Mucosa of stomach (tissue), 1 donor: ENCODE data around the gene TRIM63.

Experiments
- H3K27me3 ChIP-seq: one replicate; pipeline ENCODE4 v1.7.0; 2013; ENCODE audit warnings: mild to moderate bottlenecking, low read length; ENCODE audit not compliant: control insufficient read depth, insufficient read depth
- H3K36me3 ChIP-seq: one replicate; pipeline ENCODE4 v1.7.0; 2013; ENCODE audit warnings: low read length; ENCODE audit not compliant: control insufficient read depth, insufficient read depth
- H3K4me1 ChIP-seq: one replicate; pipeline ENCODE4 v1.7.0; 2013; ENCODE audit warnings: mild to moderate bottlenecking, low read length; ENCODE audit not compliant: control insufficient read depth, insufficient read depth
- H3K4me3 ChIP-seq: one replicate; pipeline ENCODE4 v1.7.0; 2013; ENCODE audit warnings: low read length
- H3K9ac ChIP-seq: one replicate; pipeline ENCODE4 v1.7.0; 2013; ENCODE audit warnings: mild to moderate bottlenecking, low read length, moderate library complexity
- H3K9me3 ChIP-seq: one replicate; pipeline ENCODE4 v1.7.0; 2013; ENCODE audit warnings: mild to moderate bottlenecking, low read length, moderate library complexity; ENCODE audit not compliant: control insufficient read depth
- donor health status: Pancreatic carcinoma.

TRIM63 gene

GRCh38 chr1:26036756-26037281 is 30.6 kb downstream of the TRIM63 start:
- H3K4me3 ChIP-seq, result no peak overlapping the region
- no peaks in the 10 kb centered on the region for H3K36me3 ChIP-seq
- peaks cover 36% of the 10 kb centered on the region for H3K27me3 ChIP-seq
- H3K9me3 ChIP-seq, result no peaks in the 10 kb centered on the region
- no peak overlapping the region for H3K9ac ChIP-seq
- peaks cover 13% of the 10 kb centered on the region for H3K4me1 ChIP-seq

DNA sequence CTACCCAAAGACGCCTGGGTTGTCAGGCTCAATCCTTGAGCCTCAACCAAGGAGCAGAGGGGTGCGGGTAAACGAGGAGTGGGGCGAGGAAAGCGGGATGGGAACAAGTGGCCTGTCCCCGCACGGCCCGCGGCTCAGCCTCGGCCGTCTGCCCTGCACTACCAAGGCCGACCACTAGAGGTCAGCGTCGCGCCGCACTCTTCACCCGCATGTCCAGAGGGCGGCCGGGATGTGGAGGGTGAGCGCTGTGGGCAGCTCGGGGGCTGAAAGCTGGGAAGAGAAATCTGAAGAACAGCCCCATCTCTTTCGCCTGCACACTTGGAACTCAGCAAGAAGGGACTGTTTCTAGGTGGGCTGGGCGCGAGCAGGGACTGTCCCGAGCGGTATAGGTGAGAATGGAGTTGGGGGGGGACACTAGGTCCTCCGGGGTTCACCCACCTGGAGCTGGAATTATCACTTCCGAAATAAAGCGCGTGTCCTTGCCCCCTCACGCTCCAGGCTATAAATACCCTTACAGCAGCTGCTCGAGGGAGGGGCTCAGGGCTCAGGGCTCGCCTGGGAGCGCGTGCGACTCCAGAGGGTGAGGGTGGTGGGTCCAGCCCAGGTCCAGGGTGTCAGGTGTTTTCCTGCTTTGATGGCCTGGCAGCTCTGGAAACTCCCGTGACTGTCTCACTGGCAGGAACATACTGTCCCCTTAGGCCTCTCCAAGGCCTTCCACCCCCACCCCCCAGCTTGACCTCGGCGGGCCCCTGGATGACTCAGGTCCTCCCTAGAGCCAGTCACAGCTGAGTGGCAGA is 31.3 kb downstream of the TRIM63 start:
- no peaks in the 10 kb centered on the region for H3K9me3 ChIP-seq
- peaks cover 29% of the 10 kb centered on the region for H3K27me3 ChIP-seq
- peak overlapping the region; percentile 87 for H3K4me3 ChIP-seq
- no peaks in the 10 kb centered on the region for H3K36me3 ChIP-seq
- peak overlapping the region; percentile 71 for H3K9ac ChIP-seq
- peaks cover 13% of the 10 kb centered on the region for H3K4me1 ChIP-seq

- peak overlapping the region; percentile 71 for H3K9ac ChIP-seq
- peaks cover 27% of the 10 kb centered on the region for H3K27me3 ChIP-seq
- peak overlapping the region; percentile 87 for H3K4me3 ChIP-seq
- H3K4me1 ChIP-seq, result peaks cover 13% of the 10 kb centered on the region
- H3K9me3 ChIP-seq, result no peaks in the 10 kb centered on the region
- no peaks in the 10 kb centered on the region for H3K36me3 ChIP-seq
Observed at GRCh38 chr1:26035203-26035958, 32.0 kb downstream of the TRIM63 start.

DNA sequence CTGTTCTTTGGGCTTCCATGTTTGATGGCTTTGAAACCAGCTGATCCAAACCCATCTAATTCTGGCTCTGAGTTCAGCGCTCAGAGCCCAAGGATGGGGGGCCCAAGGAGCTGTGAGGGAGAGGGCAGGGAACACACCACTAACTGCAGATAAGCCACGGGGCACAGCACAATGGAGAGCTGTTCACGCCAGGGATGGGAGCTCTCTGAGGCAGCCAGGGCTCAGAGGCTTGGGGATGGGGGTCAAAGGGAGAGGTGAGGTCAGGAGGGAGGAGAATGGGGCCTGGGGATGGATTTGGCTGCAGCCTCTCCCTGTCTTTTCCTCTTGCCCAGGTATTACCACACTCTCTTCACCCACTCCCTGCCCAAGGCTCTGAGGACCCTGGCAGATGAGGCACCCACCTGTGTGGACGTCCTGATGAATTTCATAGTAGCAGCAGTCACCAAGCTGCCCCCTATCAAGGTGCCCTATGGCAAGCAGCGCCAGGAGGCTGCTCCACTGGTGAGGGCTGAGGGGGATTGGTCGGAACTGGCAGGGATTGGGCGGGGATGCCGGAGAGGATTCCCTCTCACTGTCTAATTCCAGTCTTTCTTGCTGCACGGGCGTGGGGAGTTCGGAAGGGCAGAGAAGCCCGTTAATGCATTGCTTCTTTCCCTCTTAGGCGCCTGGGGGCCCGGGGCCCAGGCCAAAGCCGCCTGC is 32.8 kb downstream of the TRIM63 start:
- H3K9ac ChIP-seq, result no peak overlapping the region
- H3K27me3 ChIP-seq, result peaks cover 27% of the 10 kb centered on the region
- peak overlapping the region; percentile 87 for H3K4me3 ChIP-seq
- H3K4me1 ChIP-seq, result peaks cover 13% of the 10 kb centered on the region
- H3K9me3 ChIP-seq, result no peaks in the 10 kb centered on the region
- H3K36me3 ChIP-seq, result no peaks in the 10 kb centered on the region

DNA sequence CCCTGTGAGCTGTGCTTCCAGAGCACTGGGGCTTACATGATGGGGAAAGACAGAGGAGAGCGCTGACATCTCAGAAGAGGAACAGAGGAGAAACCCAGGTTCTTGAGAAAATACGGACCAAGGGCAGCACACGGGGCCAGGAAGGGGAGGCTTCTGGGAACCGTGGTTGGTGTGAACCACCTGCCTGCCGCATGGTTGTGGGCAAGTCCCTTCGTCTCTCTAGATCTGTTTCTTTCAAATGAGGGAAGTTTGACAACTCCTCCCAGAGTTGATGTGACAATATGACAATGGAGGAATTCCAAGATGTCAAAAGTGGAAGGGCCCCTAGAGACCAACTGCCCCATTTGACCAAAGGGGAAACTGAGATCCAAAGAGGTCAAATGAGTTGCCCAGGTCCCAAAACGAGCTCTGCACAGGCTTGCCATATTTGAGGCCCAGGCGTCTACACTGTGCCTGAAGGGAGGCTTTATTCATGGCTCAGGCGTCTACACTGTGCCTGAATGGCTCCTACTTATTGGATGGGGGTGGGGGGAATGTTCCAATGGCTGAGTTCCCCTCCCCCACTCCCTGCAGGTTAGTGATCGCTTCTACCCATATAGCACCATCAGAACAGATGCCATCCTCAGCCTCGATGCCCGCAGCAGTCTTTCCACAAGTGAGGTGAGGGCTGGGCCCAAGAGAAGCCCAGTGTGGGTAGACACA is 34.6 kb downstream of the TRIM63 start:
- Histone ChIP-seq H3K4me3 (no peak overlapping the region), H3K36me3 (no peaks in the 10 kb centered on the region), H3K27me3 (peaks cover 27% of the 10 kb centered on the region), H3K4me1 (peaks cover 13% of the 10 kb centered on the region), H3K9me3 (no peaks in the 10 kb centered on the region), H3K9ac (no peak overlapping the region)

- peaks cover 25% of the 10 kb centered on the region for H3K27me3 ChIP-seq
- no peaks in the 10 kb centered on the region for H3K36me3 ChIP-seq
- peaks cover 13% of the 10 kb centered on the region for H3K4me1 ChIP-seq
- H3K4me3 ChIP-seq, result no peak overlapping the region
- H3K9me3 ChIP-seq, result no peaks in the 10 kb centered on the region
- no peak overlapping the region for H3K9ac ChIP-seq
Observed at GRCh38 chr1:26031611-26032220, 35.7 kb downstream of the TRIM63 start.

GRCh38 chr1:26031196-26031595 is 36.2 kb downstream of the TRIM63 start:
- H3K4me3 ChIP-seq, result no peak overlapping the region
- H3K9me3 ChIP-seq, result no peaks in the 10 kb centered on the region
- H3K9ac ChIP-seq, result no peak overlapping the region
- peaks cover 11% of the 10 kb centered on the region for H3K4me1 ChIP-seq
- H3K36me3 ChIP-seq, result no peaks in the 10 kb centered on the region
- H3K27me3 ChIP-seq, result peaks cover 20% of the 10 kb centered on the region

GRCh38 chr1:26029864-26030481 is 37.5 kb downstream of the TRIM63 start:
- Histone ChIP-seq H3K36me3 (no peaks in the 10 kb centered on the region), H3K4me3 (no peak overlapping the region), H3K4me1 (peaks cover 5% of the 10 kb centered on the region), H3K9ac (no peak overlapping the region), H3K27me3 (peaks cover 21% of the 10 kb centered on the region), H3K9me3 (no peaks in the 10 kb centered on the region)

DNA sequence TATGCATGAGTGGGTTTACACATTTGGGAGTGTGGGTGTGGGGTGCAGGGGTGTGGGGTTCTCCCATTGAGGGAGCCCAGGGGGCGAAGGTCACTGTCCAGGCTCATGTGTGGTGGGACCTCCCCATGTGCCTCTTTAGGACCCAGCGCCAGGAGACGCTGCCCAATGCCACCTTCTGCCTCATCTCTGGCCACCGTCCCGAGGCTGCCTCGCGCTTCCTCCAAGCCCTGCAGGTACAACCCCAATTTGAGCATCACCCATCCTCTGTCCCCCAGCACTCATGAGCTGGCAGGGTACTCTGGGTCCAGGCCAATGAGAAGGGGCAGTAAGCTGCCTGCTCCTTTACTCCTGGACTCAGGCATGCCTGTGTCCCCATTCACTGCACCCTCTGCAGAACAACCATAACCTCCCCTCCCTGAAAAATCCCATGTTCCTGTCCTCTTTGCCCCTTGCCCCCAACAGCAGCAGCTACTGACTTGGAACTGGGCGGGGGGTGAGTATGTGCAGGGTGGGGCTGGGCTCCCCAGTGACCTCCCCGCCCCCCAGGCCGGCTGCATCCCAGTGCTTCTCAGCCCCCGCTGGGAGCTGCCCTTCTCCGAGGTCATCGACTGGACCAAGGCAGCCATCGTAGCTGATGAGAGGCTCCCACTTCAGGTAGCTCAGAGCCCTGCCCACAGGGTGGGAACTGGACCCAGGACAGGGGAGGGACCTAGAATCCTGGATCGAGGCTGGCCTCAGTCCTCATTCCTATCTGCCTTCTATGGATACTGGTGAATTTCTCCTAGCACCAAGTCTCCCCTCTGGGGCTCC is 38.2 kb downstream of the TRIM63 start:
- H3K9ac ChIP-seq, result no peak overlapping the region

GRCh38 chr1:26028490-26028980 is 38.9 kb downstream of the TRIM63 start:
- Histone ChIP-seq H3K4me3 (no peak overlapping the region), H3K27me3 (peaks cover 11% of the 10 kb centered on the region), H3K4me1 (no peaks in the 10 kb centered on the region), H3K9ac (no peak overlapping the region), H3K9me3 (no peaks in the 10 kb centered on the region), H3K36me3 (no peaks in the 10 kb centered on the region)

More for the DNA sequence above, 38.2 kb downstream of the TRIM63 start:
- H3K4me1 ChIP-seq, result no peaks in the 10 kb centered on the region
- H3K36me3 ChIP-seq, result no peaks in the 10 kb centered on the region
- H3K9me3 ChIP-seq, result no peaks in the 10 kb centered on the region
- no peak overlapping the region for H3K4me3 ChIP-seq
- H3K27me3 ChIP-seq, result peaks cover 14% of the 10 kb centered on the region
